ENCODE results near the gene SLC12A3.
A peak's percentile ranks its signal among the peaks of the same experiment; 100 is the strongest.
"Not testable (repeated sequence)": the region's sequence is repeated elsewhere in the genome, so short reads cannot be mapped to it uniquely, and the experiment has no call there.

SLC12A3 gene

GRCh38 chr16:56931892-56932720 is 67.1 kb downstream of the SLC12A3 start, which contains the start of gene HERPUD1:
Gene HERPUD1 (plus strand): TSS chr16:56932142. CDS start chr16:56932245, 103 bp downstream.
- peak within 1 kb of the TSS; percentile 96 for H3K27ac ChIP-seq
- no peak for TF ChIP-seq CTCF (conservative IDR thresholded peaks at IDR 0.05)
- TF ChIP-seq ZFX (IDR thresholded peaks at IDR 0.05) = no peak

GRCh38 chr16:56932721-56933619 is 68.0 kb downstream of the SLC12A3 start:
- peak overlapping the region; percentile 96 for H3K27ac ChIP-seq
- TF ChIP-seq ZFX (IDR thresholded peaks at IDR 0.05) (no peak), CTCF (conservative IDR thresholded peaks at IDR 0.05) (no peak)

- no peak overlapping the region for H3K27ac ChIP-seq
- TF ChIP-seq CTCF (conservative IDR thresholded peaks at IDR 0.05) (no peak), ZFX (IDR thresholded peaks at IDR 0.05) (no peak)
These were observed 69.0 kb downstream of the SLC12A3 start for GRCh38 chr16:56933828-56934598.

- H3K27ac ChIP-seq = not testable (repeated sequence)
These were observed 69.7 kb downstream of the SLC12A3 start for GRCh38 chr16:56934599-56935145.

GRCh38 chr16:56935201-56935600 is 70.2 kb downstream of the SLC12A3 start:
- no peak for TF ChIP-seq CTCF (conservative IDR thresholded peaks at IDR 0.05)
- TF ChIP-seq ZFX (IDR thresholded peaks at IDR 0.05) = no peak
- no peak overlapping the region for H3K27ac ChIP-seq

GRCh38 chr16:56936491-56936890 is 71.5 kb downstream of the SLC12A3 start:
- TF ChIP-seq ZFX (IDR thresholded peaks at IDR 0.05) (no peak), CTCF (conservative IDR thresholded peaks at IDR 0.05) (no peak)
- H3K27ac ChIP-seq = no peak overlapping the region

GRCh38 chr16:56936950-56937349 is 71.9 kb downstream of the SLC12A3 start:
- TF ChIP-seq CTCF (conservative IDR thresholded peaks at IDR 0.05) (no peak), ZFX (IDR thresholded peaks at IDR 0.05) (no peak)
- no peak overlapping the region for H3K27ac ChIP-seq

Data from C4-2B (cell line).